K562 (cell line): ENCODE data around the gene FEV. TPM values are rescaled to one million over a fixed set of nuclear protein-coding genes. Genes with fewer than 3 reads are reported as not detected.

Experiments
- ATAC-seq: fragments of 200-7000 bp; cut with Tn5 transposase; 3 replicates; pipeline ENCODE4 v1.9.1; 2020; ENCODE audit warnings: moderate library complexity
- BruUV-seq: library from RNA; stranded (reverse); fragments of 400-500 nt; replicated peaks from 2 replicates; lab custom pipeline; 2021; lab: Mats Ljungman, UMichigan
- CTCF ChIA-PET: fragments of 300-600 bp; formaldehyde crosslinking; extraction: SDS; loops from one replicate; lab custom pipeline; 2021; ENCODE audit warnings: low intra/inter-chr PET ratio; lab: Yijun Ruan, JAX
- POLR2A ChIA-PET: fragments of 300-600, 350-650 bp; sonication (Branson Sonifier 250); formaldehyde crosslinking; extraction: SDS; loops from one replicate; lab custom pipeline; 2021; ENCODE audit warnings: antibody characterized with exemption, inconsistent platforms; lab: Yijun Ruan, JAX
- DNase-seq, 4 experiments: peaks; one replicate each; pipeline versions ENCODE4 v3.0.0 to v3.0.0-alpha.2; 2011 to 2018; ENCODE audit warnings: low spot score in 3 of 4, mixed read lengths in 3 of 4; ENCODE audit errors: extremely low read depth in 1 of 4
- FAIRE-seq: peaks from 2 replicates; lab custom pipeline; 2011; peaks lifted over from hg19 to GRCh38; lab: Jason Lieb, UNC
- H2AFZ ChIP-seq: 2 replicates; pipeline ENCODE4 v1.6.0; 2011; ENCODE audit warnings: low read depth, low read length, control low read depth, inconsistent platforms
- H3K27ac ChIP-seq: fragments of 200-600 bp; 3 replicates; pipeline ENCODE4 v1.8.0; 2011; ENCODE audit warnings: low read depth, mild to moderate bottlenecking, control low read depth, inconsistent platforms, low read length, moderate library complexity, mixed read lengths; ENCODE audit errors: extremely low read depth
- H3K27me3 ChIP-seq, 2 experiments: fragments of 300-600 bp in 1 of 2; 2 replicates in 1 of 2; 3 replicates in 1 of 2; pipeline versions ENCODE4 v1.6.0 to v1.8.0; 2011; ENCODE audit warnings: inconsistent platforms in 2 of 2, low read length in 2 of 2, mild to moderate bottlenecking in 1 of 2, mixed read lengths in 1 of 2, moderate library complexity in 1 of 2; ENCODE audit not compliant: control insufficient read depth in 2 of 2, insufficient read depth in 2 of 2
- H3K36me3 ChIP-seq: fragments of 300-600 bp; 3 replicates; pipeline ENCODE4 v1.8.0; 2011; ENCODE audit warnings: mild to moderate bottlenecking, low read length, inconsistent platforms; ENCODE audit not compliant: control insufficient read depth, insufficient read depth
- H3K4me1 ChIP-seq, 2 experiments: fragments of 200-600 bp in 1 of 2; replicated peaks in 1 of 2; 2 replicates in 1 of 2; 3 replicates in 1 of 2; pipeline versions ENCODE4 v1.5.1 to v1.8.0; 2011; ENCODE audit warnings: inconsistent platforms in 2 of 2, low read length in 2 of 2, mild to moderate bottlenecking in 1 of 2, mixed read lengths in 1 of 2, moderate library complexity in 1 of 2; ENCODE audit not compliant: control insufficient read depth in 2 of 2, insufficient read depth in 2 of 2
- H3K4me2 ChIP-seq: 2 replicates; pipeline ENCODE4 v1.6.1; 2011; ENCODE audit warnings: low read length, control low read depth, inconsistent platforms, mixed read lengths; ENCODE audit not compliant: insufficient read depth
- H3K4me3 ChIP-seq: fragments of 200-600 bp; sonication (generic), shearing (Covaris generic); 2 replicates; pipeline ENCODE4 v1.5.1; 2016; ENCODE audit warnings: control low read depth, inconsistent platforms
- H3K79me2 ChIP-seq: fragments of 200-600 bp; 3 replicates; pipeline ENCODE4 v1.8.0; 2011; ENCODE audit warnings: low read length, inconsistent platforms; ENCODE audit not compliant: control insufficient read depth, insufficient read depth
- H3K9ac ChIP-seq, 2 experiments: 2 replicates each; pipeline versions ENCODE4 v1.6.0 to v1.6.1; 2011; ENCODE audit warnings: low read depth in 2 of 2, low read length in 2 of 2, control low read depth in 1 of 2, inconsistent platforms in 1 of 2, mild to moderate bottlenecking in 1 of 2, mixed read lengths in 1 of 2; ENCODE audit not compliant: insufficient read depth in 1 of 2
- H3K9me1 ChIP-seq: one replicate; pipeline ENCODE4 v1.6.0; 2011; ENCODE audit warnings: inconsistent platforms, mild to moderate bottlenecking, low read length, moderate library complexity; ENCODE audit not compliant: control insufficient read depth, insufficient read depth
- H3K9me3 ChIP-seq: replicated peaks from 2 replicates; pipeline ENCODE4 v1.5.1; 2011; ENCODE audit warnings: low read depth, low read length, inconsistent platforms; ENCODE audit not compliant: control insufficient read depth, insufficient read depth
- H4K20me1 ChIP-seq: replicated peaks from 2 replicates; pipeline ENCODE4 v1.6.1; 2011; ENCODE audit warnings: low read length, inconsistent platforms, mixed read lengths; ENCODE audit not compliant: control insufficient read depth, insufficient read depth
- RBM34 ChIP-seq: fragments of 200-400 bp; formaldehyde crosslinking; IDR thresholded peaks from 2 replicates; pipeline ENCODE4 v1.6.1; 2018; ENCODE audit warnings: low read length, borderline replicate concordance; ENCODE audit not compliant: insufficient read depth
- WGBS: fragments of 100-300 bp; shearing (Covaris generic); methylation state at CpG from one replicate; pipeline ENCODE4 v1.1.6; 2016; ENCODE audit warnings: low coverage, mixed read lengths; ENCODE audit not compliant: insufficient coverage; ENCODE audit errors: missing lambda C conversion rate; 5-methylcytosine and 5-hydroxymethylcytosine counted together
- in situ Hi-C: fragments of 300-500 bp; cut with MboI; formaldehyde crosslinking; loops from 4 replicates; pipeline ENCODE4 v1.15.0; 2018; ENCODE audit warnings: inconsistent platforms, mixed read lengths
- intact Hi-C: fragments of 100-400 bp; cut with micrococcal nuclease; formaldehyde crosslinking; loops from 2 replicates; pipeline ENCODE4 v1.14.2; 2022
- polyA plus RNA-seq, 8 experiments: library from polyadenylated mRNA; depleted of rRNA in 4 of 8; stranded (reverse) in 5 of 8; unstranded in 3 of 8; fragments of >200 nt; fragmentation: Nextera tagmentation in 2 of 8; fragmentation: Illumina TruSeq in 1 of 8; extraction: Ambion mirVana in 2 of 8; extraction: Trizol in 1 of 8; gene quantifications; 2 replicates each; pipeline versions ENCODE4 v1.2.1 to v1.2.3, GENCODE V29; 2011 to 2014; ENCODE audit warnings: inconsistent platforms in 1 of 8, missing spikeins in 1 of 8
- total RNA-seq, 7 experiments: library from RNA; depleted of rRNA in 6 of 7; stranded (reverse); fragments of >200 nt in 6 of 7; fragmentation: Illumina TruSeq in 2 of 7; extraction: Trizol in 2 of 7; gene quantifications; 2 replicates each; pipeline versions ENCODE4 v1.2.1 to v1.2.3, GENCODE V29; 2011 to 2021; ENCODE audit warnings: low replicate concordance in 1 of 7
- TF ChIP-seq, protein P1 (sequence below): sonication (generic); formaldehyde crosslinking; IDR thresholded peaks from 2 replicates; pipeline ENCODE4 v1.8.1; 2023; ENCODE audit warnings: mild to moderate bottlenecking, missing genetic modification reagents

FEV gene
- total and polyA plus RNA-seq, 9 of the 15 experiments (the other 6 are each of a cell fraction or from before 2014, with no cell fraction given) = 0.08 to 1.6 (median 0.62) TPM; not detected in 1

DNA sequence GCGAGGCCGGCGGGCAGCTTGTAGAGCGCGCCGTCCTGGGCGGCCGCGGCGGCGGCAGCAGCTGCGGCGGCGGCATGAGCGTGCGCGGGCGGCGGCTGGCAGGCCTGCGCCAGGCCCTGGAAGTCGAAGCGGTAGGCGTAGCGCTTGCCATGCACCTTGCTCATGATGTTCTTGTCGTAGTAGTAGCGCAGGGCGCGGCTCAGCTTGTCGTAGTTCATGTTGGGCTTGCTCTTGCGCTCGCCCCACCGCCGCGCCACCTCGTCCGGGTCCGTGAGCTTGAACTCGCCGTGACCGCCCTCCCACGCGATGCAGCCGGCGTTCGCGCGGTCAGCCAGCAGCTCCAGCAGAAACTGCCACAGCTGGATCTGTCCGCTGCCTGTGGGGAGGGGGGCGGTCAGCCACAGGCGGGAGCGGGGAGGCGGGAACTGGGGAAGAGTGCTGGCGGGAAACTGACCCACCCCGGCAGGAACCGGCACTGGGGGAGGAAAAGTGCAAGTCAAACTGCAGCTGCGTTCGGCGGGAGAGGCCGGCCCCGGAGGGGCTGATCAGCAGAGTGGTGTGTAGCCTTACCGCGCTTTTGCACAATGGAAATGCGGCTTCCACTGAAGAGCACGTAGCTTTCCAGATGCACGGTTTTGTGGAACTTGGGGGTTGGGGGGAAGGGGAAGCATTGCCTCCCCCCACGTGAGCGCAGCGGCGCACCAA, 3.0 kb downstream of the FEV start:
- ATAC-seq = no peak
- H3K27ac ChIP-seq = no peak overlapping the region
- intact Hi-C loops = no loop called here
- no peak for TF ChIP-seq RBM34
- TF ChIP-seq, protein P1, sequence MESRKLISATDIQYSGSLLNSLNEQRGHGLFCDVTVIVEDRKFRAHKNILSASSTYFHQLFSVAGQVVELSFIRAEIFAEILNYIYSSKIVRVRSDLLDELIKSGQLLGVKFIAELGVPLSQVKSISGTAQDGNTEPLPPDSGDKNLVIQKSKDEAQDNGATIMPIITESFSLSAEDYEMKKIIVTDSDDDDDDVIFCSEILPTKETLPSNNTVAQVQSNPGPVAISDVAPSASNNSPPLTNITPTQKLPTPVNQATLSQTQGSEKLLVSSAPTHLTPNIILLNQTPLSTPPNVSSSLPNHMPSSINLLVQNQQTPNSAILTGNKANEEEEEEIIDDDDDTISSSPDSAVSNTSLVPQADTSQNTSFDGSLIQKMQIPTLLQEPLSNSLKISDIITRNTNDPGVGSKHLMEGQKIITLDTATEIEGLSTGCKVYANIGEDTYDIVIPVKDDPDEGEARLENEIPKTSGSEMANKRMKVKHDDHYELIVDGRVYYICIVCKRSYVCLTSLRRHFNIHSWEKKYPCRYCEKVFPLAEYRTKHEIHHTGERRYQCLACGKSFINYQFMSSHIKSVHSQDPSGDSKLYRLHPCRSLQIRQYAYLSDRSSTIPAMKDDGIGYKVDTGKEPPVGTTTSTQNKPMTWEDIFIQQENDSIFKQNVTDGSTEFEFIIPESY (CRISPR knock-in tag) = peak; percentile 88
- TF ChIP-seq, all 486 proteins: peak for 1
- peaks cover 0 to 26% of the 10 kb centered on the region in 2 experiments; a peak in 2 of 5 replicates for H3K27me3 ChIP-seq
- H3K79me2 ChIP-seq = no peaks in the 10 kb centered on the region
- no TSS peak for BruUV-seq
- 47% methylated on average over 7 of the region's 69 CpGs for WGBS
- no peaks in the 10 kb centered on the region for H3K36me3 ChIP-seq
- in situ Hi-C loops = no loop called here
- peaks cover 3 to 23% of the 10 kb centered on the region in 2 experiments; a peak in 3 of 5 replicates for H3K4me1 ChIP-seq
- no peak overlapping the region for H2AFZ ChIP-seq
- H3K4me2 ChIP-seq = no peak overlapping the region
- DNase-seq (no peak), FAIRE-seq (no peak)
- no peak overlapping the region for H3K9ac ChIP-seq
- ChIA-PET CTCF (interaction anchor here (0.6 kb wide), 1 partner anchor 793 kb away, joined by 4 read pairs; no protein-coding TSS in a partner anchor), POLR2A (no interaction called here)
- H3K9me3 ChIP-seq = no peaks in the 10 kb centered on the region
- H3K9me1 ChIP-seq = no peaks in the 10 kb centered on the region
- H3K4me3 ChIP-seq = no peak overlapping the region
- no peaks in the 10 kb centered on the region for H4K20me1 ChIP-seq
